Mononuclear cell (primary cell): Measurements from ENCODE around the gene MB21D2. TPM values are rescaled to one million over a fixed set of nuclear protein-coding genes. Genes with fewer than 3 reads are reported as not detected.
"Not testable (repeated sequence)": the region's sequence is repeated elsewhere in the genome, so short reads cannot be mapped to it uniquely, and the experiment has no call there.

Source experiments
- H3K27me3 ChIP-seq: 2 replicates; pipeline ENCODE4 v1.6.0; 2011; ENCODE audit warnings: low read length, control low read depth; ENCODE audit not compliant: insufficient read depth
- H3K4me1 ChIP-seq: 2 replicates; pipeline ENCODE4 v1.5.1; 2011; ENCODE audit warnings: mild to moderate bottlenecking, low read length, control low read depth; ENCODE audit not compliant: insufficient read depth
- H3K4me3 ChIP-seq: 2 replicates; pipeline ENCODE4 v1.5.1; 2011; ENCODE audit warnings: mild to moderate bottlenecking, low read length, moderate library complexity
- H3K9me3 ChIP-seq: 2 replicates; pipeline ENCODE4 v1.5.1; 2011; ENCODE audit warnings: low read depth, mild to moderate bottlenecking, control low read depth, low read length
- total RNA-seq: library from RNA; depleted of rRNA; stranded (reverse); fragments of >200 nt; gene quantifications from one replicate; pipeline ENCODE4 v1.2.3, GENCODE V29; 2012

MB21D2 gene, protein sequence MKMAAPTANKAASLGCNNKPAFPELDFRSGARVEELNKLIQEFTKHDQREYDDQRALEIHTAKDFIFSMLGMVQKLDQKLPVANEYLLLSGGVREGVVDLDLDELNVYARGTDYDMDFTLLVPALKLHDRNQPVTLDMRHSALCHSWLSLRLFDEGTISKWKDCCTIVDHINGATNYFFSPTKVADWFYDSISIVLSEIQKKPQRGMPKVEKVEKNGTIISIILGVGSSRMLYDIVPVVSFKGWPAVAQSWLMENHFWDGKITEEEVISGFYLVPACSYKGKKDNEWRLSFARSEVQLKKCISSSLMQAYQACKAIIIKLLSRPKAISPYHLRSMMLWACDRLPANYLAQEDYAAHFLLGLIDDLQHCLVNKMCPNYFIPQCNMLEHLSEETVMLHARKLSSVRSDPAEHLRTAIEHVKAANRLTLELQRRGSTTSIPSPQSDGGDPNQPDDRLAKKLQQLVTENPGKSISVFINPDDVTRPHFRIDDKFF
- total RNA-seq: 8.7 TPM

GRCh38 chr3:192917404-192918274 lies at the start of gene MB21D2:
TSS of gene MB21D2 (minus strand) at chr3:192917856. CDS start at chr3:192917840, 16 bp downstream.
- peaks cover 63% of the 10 kb centered on the region for H3K27me3 ChIP-seq
- no peaks in the 10 kb centered on the region for H3K9me3 ChIP-seq
- H3K4me1 ChIP-seq: peaks cover 27% of the 10 kb centered on the region
- H3K4me3 ChIP-seq: peak within 1 kb of the TSS; percentile 54

- H3K4me1 ChIP-seq, H3K4me3 ChIP-seq, H3K27me3 ChIP-seq, H3K9me3 ChIP-seq: not testable (repeated sequence)
These were observed 47.5 kb upstream of the MB21D2 start for GRCh38 chr3:192964959-192965719.

GRCh38 chr3:192959773-192960172 lies 42.1 kb upstream of the MB21D2 start:
- Histone ChIP-seq H3K9me3 (no peaks in the 10 kb centered on the region), H3K4me1 (peaks cover 18% of the 10 kb centered on the region), H3K4me3 (no peak overlapping the region), H3K27me3 (no peaks in the 10 kb centered on the region)

GRCh38 chr3:192958219-192958872 lies 40.7 kb upstream of the MB21D2 start:
- H3K9me3 ChIP-seq: no peaks in the 10 kb centered on the region
- H3K4me3 ChIP-seq: no peak overlapping the region
- peaks cover 18% of the 10 kb centered on the region for H3K4me1 ChIP-seq
- no peaks in the 10 kb centered on the region for H3K27me3 ChIP-seq

DNA sequence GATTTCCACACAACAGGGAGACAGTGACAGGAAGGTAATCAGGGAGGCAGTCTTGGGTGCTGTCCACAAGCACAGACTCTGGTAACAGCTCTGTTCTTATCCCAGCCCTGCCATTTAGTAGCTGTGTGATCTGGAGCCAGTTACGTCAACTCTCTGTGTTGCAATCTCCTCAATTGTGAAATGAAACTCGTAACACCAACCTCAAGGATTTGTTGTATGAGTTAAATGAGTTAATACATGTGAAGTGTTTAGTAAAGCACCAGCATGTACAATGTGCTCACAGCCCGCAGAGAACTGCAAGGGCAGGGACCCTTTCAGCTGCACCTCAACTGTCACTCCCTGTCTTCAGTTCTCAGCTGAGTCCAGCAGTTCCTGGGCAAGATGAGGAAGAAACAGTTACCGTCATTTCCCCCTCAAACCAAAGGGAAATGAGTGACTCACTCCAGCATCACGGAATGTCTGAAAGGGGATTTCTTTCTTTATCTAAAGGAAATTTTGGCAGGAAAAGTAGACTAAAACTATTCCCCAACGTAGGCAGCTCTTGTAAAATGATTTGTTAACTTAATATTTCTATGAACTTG lies 39.9 kb upstream of the MB21D2 start:
- no peak overlapping the region for H3K4me3 ChIP-seq

GRCh38 chr3:192953926-192954325 lies 36.3 kb upstream of the MB21D2 start:
- H3K9me3 ChIP-seq: no peaks in the 10 kb centered on the region
- peaks cover 18% of the 10 kb centered on the region for H3K4me1 ChIP-seq
- no peaks in the 10 kb centered on the region for H3K27me3 ChIP-seq
- H3K4me3 ChIP-seq: no peak overlapping the region

More for the DNA sequence above, 39.9 kb upstream of the MB21D2 start:
- Histone ChIP-seq H3K27me3 (no peaks in the 10 kb centered on the region), H3K4me1 (peaks cover 18% of the 10 kb centered on the region), H3K9me3 (no peaks in the 10 kb centered on the region)

DNA sequence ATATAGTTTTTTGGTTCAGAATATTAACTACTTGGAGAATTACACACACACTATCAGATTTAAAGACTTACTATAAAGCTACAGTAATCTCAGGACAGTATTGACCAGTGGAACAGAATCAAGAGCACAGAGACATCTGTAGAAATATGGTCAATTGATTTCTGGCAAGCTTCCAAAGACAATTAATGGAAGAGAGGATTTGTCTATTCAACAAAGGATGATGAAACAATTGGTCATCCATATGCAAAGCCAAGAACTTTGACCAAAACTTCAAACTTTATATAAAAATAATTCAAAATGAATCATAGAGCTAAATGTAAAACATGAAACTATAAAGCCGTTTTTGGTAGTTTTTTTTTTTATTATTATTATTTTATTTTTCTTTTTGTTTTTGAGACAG lies 29.8 kb upstream of the MB21D2 start:
- peaks cover 2% of the 10 kb centered on the region for H3K27me3 ChIP-seq
- no peak overlapping the region for H3K4me3 ChIP-seq

DNA sequence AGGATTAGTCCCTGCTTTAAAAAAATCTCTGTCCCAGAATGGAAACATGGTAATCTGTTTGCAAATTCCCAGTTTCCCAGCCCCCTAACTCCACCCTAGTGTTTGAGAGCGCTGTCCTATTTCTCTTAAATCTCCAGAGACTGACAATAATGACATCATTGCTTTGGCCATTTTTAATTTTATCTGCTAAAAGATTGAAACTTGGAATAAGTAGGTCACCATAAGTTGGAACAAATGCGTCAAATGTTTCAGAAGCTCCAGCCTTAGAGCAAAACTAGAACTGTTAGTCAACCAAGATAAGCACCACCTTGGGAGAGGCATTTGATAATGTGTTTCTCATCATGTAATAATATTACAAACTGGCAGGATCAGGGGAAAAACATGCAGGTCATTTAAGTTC lies 25.7 kb upstream of the MB21D2 start:
- Histone ChIP-seq H3K27me3 (peaks cover 2% of the 10 kb centered on the region), H3K4me1 (no peaks in the 10 kb centered on the region), H3K4me3 (no peak overlapping the region), H3K9me3 (no peaks in the 10 kb centered on the region)

More for the DNA sequence above, 29.8 kb upstream of the MB21D2 start:
- H3K9me3 ChIP-seq: no peaks in the 10 kb centered on the region
- no peaks in the 10 kb centered on the region for H3K4me1 ChIP-seq

- Histone ChIP-seq H3K9me3 (no peaks in the 10 kb centered on the region), H3K4me1 (no peaks in the 10 kb centered on the region), H3K27me3 (peaks cover 2% of the 10 kb centered on the region), H3K4me3 (no peak overlapping the region)
These were observed 25.0 kb upstream of the MB21D2 start for GRCh38 chr3:192942625-192943024.

- H3K27me3 ChIP-seq: no peaks in the 10 kb centered on the region
- H3K4me1 ChIP-seq: no peaks in the 10 kb centered on the region
- H3K4me3 ChIP-seq: no peak overlapping the region
- no peaks in the 10 kb centered on the region for H3K9me3 ChIP-seq
These were observed 22.5 kb upstream of the MB21D2 start for GRCh38 chr3:192940129-192940528.

DNA sequence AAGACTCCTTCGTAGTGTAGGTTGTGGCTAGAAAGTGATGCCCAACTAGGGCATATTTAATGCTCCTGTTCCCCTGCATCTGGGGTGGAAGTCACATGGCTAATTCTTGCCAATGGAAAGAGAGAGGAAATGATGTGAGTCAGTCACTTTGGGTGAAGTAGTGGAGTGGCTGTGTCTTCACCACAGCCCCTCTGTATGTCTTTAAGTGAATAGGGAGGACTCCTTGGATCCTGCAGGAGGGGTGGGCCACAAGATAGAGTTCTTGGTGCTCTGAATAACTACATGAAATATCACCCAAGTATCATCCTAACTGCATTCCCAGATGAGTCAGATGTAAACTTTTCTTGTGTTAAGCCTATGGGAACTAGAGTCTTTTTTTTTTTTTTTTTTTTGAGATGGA lies 17.8 kb upstream of the MB21D2 start:
- H3K4me3 ChIP-seq: no peak overlapping the region
- no peaks in the 10 kb centered on the region for H3K9me3 ChIP-seq
- no peaks in the 10 kb centered on the region for H3K27me3 ChIP-seq
- peaks cover 4% of the 10 kb centered on the region for H3K4me1 ChIP-seq

DNA sequence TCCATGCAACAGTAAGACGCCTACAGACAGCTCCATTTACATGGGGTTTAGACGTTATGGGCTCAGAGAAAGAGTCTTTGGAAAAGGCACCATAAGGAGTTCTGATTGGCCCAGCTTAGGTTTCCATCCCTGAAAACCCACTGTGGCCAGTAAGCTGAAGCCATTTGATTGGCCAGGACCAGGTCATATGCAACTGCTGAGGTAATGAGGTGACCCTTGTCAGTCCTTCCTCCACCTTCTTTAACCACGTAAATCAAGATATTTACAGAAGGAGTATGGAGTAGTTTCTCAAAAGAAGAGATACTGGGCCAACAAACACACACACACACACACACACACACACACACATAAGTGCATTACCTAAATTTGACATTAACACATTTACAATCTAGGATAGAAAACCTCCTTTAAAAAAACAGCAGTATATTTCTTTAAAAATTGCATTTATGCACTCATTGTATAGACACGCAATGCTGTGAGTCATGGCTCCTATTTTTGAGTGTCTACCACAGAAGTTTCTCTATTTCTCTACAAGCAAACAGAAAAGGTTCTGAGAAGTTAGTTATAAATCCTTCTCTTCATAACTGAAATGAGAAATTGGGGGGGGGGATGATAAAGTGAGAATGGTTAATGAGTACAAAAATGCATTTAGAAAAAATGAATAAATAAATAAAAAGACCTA lies 16.3 kb upstream of the MB21D2 start:
- peaks cover 12% of the 10 kb centered on the region for H3K4me1 ChIP-seq
- H3K27me3 ChIP-seq: no peaks in the 10 kb centered on the region
- no peak overlapping the region for H3K4me3 ChIP-seq
- no peaks in the 10 kb centered on the region for H3K9me3 ChIP-seq

DNA sequence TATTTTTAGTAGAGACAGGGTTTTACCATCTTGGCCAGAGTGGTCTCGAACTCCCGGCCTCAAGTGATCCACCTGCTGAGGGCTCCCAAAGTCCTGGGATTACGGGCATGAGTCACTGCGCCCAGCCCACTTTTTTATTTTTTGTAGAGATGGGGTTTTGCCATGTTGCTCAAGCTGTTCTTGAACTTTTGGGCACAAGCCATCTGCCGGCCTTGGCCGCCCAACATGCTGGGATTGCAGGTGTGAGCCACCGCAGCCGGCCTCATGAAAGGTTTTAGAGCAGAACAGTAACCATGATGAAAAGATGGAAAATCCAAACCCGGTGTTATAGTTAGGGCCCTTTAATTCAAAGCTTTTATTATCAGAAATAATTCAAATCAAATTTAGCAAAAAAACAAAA lies 15.6 kb upstream of the MB21D2 start:
- Histone ChIP-seq H3K4me1 (peaks cover 12% of the 10 kb centered on the region), H3K27me3 (no peaks in the 10 kb centered on the region), H3K9me3 (no peaks in the 10 kb centered on the region), H3K4me3 (no peak overlapping the region)
